HepG2 (cell line): Measurements from ENCODE around the gene FBXO9. TPM values are rescaled to one million over a fixed set of nuclear protein-coding genes. Genes with fewer than 3 reads are reported as not detected.

ENCODE experiments used
- GATA4 ChIP-seq: sonication (generic); IDR thresholded peaks from 2 replicates; pipeline ENCODE4 v1.6.1; 2016; ENCODE audit warnings: antibody characterized with exemption, low read depth, borderline replicate concordance
- HMG20A ChIP-seq: IDR thresholded peaks from 2 replicates; pipeline ENCODE4 v1.6.1; 2016; ENCODE audit warnings: borderline replicate concordance
- JUNB ChIP-seq: sonication (generic); formaldehyde crosslinking; IDR thresholded peaks from 2 replicates; pipeline ENCODE4 v1.8.0; 2022; ENCODE audit warnings: missing genetic modification reagents, mild to moderate bottlenecking, borderline replicate concordance
- MEIS2 ChIP-seq: sonication (generic); formaldehyde crosslinking; IDR thresholded peaks from 2 replicates; pipeline ENCODE4 v1.9.0; 2021; ENCODE audit warnings: mild to moderate bottlenecking, missing genetic modification reagents
- PHF21A ChIP-seq: sonication (generic); formaldehyde crosslinking; IDR thresholded peaks from 2 replicates; pipeline ENCODE4 v1.5.0; 2020; ENCODE audit warnings: mild to moderate bottlenecking, missing genetic modification reagents
- STAG1 ChIP-seq: sonication (generic); formaldehyde crosslinking; IDR thresholded peaks from 2 replicates; pipeline ENCODE4 v1.4.0; 2020; ENCODE audit warnings: missing genetic modification reagents
- TBX3 ChIP-seq: fragments of 450-650 bp; IDR thresholded peaks from 2 replicates; pipeline ENCODE4 v1.6.1; 2017; ENCODE audit warnings: antibody characterized with exemption, mild to moderate bottlenecking, inconsistent platforms, borderline replicate concordance
- TIGD3 ChIP-seq: sonication (generic); formaldehyde crosslinking; IDR thresholded peaks from 2 replicates; pipeline ENCODE4 v1.5.1; 2020; ENCODE audit warnings: mild to moderate bottlenecking, missing genetic modification reagents, borderline replicate concordance
- ZBTB43 ChIP-seq: sonication (generic); formaldehyde crosslinking; conservative IDR thresholded peaks from 2 replicates; pipeline ENCODE4 v1.4.0; 2020; ENCODE audit warnings: missing genetic modification reagents
- ZEB1 ChIP-seq: IDR thresholded peaks from 2 replicates; pipeline ENCODE4 v1.6.1; 2012; ENCODE audit warnings: mild to moderate bottlenecking, low read depth, inconsistent platforms; ENCODE audit not compliant: insufficient replicate concordance
- ZMAT3 ChIP-seq: sonication (generic); formaldehyde crosslinking; conservative IDR thresholded peaks from 2 replicates; pipeline ENCODE4 v1.7.0; 2021; ENCODE audit warnings: missing genetic modification reagents
- ZMYM4 ChIP-seq: sonication (generic); formaldehyde crosslinking; IDR thresholded peaks from 2 replicates; pipeline ENCODE4 v1.8.1; 2023; ENCODE audit warnings: mild to moderate bottlenecking, missing genetic modification reagents
- ZNF253 ChIP-seq: sonication (generic); formaldehyde crosslinking; IDR thresholded peaks from 2 replicates; pipeline ENCODE4 v1.8.0; 2022; ENCODE audit warnings: mild to moderate bottlenecking, missing genetic modification reagents, borderline replicate concordance
- ZNF3 ChIP-seq: IDR thresholded peaks from 2 replicates; pipeline ENCODE4 v1.7.0; 2017; ENCODE audit warnings: inconsistent platforms
- ZSCAN30 ChIP-seq: sonication (generic); formaldehyde crosslinking; IDR thresholded peaks from 2 replicates; pipeline ENCODE4 v1.5.0; 2020; ENCODE audit warnings: mild to moderate bottlenecking, missing genetic modification reagents
- polyA plus RNA-seq, 8 experiments: library from polyadenylated mRNA; depleted of rRNA in 3 of 8; stranded (reverse) in 7 of 8; unstranded in 1 of 8; fragments of >200 nt; fragmentation: Illumina TruSeq in 4 of 8; extraction: Trizol in 4 of 8; gene quantifications; 2 replicates each; pipeline versions ENCODE4 v1.2.1 to v1.2.3, GENCODE V29; 2011 to 2016; ENCODE audit warnings: low read depth in 4 of 8, missing spikeins in 1 of 8, mixed read lengths in 1 of 8; ENCODE audit not compliant: insufficient read depth in 1 of 8
- total RNA-seq, 5 experiments: library from RNA; depleted of rRNA; stranded (reverse); fragments of >200 nt; fragmentation: Illumina TruSeq; extraction: Trizol; gene quantifications; 2 replicates each; pipeline ENCODE4 v1.2.3, GENCODE V29; 2016; ENCODE audit warnings: low read depth in 1 of 5
- TF ChIP-seq, protein P1 (sequence below): sonication (generic); formaldehyde crosslinking; IDR thresholded peaks from 2 replicates; pipeline ENCODE4 v1.4.0; 2020; ENCODE audit warnings: missing genetic modification reagents
- TF ChIP-seq, protein P2 (sequence below), 2 experiments: sonication (generic) in 1 of 2; formaldehyde crosslinking in 1 of 2; IDR thresholded peaks; 2 replicates each; pipeline versions ENCODE4 v1.4.0 to v1.6.1; 2016 to 2020; ENCODE audit warnings: borderline replicate concordance in 1 of 2, low read depth in 1 of 2, mild to moderate bottlenecking in 1 of 2, missing genetic modification reagents in 1 of 2
- TF ChIP-seq, protein P3 (sequence below): sonication (generic); formaldehyde crosslinking; IDR thresholded peaks from 2 replicates; pipeline ENCODE4 v1.9.0; 2021; ENCODE audit warnings: missing genetic modification reagents, borderline replicate concordance

The FBXO9 gene
- total and polyA plus RNA-seq, 2 of the 13 experiments (the other 11 are each of a cell fraction or from before 2014, with no cell fraction given) = 64.3 to 98.4 TPM

- TF ChIP-seq, protein P1, sequence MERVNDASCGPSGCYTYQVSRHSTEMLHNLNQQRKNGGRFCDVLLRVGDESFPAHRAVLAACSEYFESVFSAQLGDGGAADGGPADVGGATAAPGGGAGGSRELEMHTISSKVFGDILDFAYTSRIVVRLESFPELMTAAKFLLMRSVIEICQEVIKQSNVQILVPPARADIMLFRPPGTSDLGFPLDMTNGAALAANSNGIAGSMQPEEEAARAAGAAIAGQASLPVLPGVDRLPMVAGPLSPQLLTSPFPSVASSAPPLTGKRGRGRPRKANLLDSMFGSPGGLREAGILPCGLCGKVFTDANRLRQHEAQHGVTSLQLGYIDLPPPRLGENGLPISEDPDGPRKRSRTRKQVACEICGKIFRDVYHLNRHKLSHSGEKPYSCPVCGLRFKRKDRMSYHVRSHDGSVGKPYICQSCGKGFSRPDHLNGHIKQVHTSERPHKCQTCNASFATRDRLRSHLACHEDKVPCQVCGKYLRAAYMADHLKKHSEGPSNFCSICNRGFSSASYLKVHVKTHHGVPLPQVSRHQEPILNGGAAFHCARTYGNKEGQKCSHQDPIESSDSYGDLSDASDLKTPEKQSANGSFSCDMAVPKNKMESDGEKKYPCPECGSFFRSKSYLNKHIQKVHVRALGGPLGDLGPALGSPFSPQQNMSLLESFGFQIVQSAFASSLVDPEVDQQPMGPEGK (CRISPR knock-in tag) = no peak
- TF ChIP-seq TBX3 = 0 out of 2 replicates have a peak, but pooled peaks have one; percentile 26
- TF ChIP-seq, protein P2, sequence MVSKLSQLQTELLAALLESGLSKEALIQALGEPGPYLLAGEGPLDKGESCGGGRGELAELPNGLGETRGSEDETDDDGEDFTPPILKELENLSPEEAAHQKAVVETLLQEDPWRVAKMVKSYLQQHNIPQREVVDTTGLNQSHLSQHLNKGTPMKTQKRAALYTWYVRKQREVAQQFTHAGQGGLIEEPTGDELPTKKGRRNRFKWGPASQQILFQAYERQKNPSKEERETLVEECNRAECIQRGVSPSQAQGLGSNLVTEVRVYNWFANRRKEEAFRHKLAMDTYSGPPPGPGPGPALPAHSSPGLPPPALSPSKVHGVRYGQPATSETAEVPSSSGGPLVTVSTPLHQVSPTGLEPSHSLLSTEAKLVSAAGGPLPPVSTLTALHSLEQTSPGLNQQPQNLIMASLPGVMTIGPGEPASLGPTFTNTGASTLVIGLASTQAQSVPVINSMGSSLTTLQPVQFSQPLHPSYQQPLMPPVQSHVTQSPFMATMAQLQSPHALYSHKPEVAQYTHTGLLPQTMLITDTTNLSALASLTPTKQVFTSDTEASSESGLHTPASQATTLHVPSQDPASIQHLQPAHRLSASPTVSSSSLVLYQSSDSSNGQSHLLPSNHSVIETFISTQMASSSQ (IDR thresholded peaks at IDR 0.05; ENCODE audit: low read depth) = 0 out of 2 replicates have a peak, but pooled peaks have one; percentile 16
- TF ChIP-seq, protein P2 (CRISPR knock-in tag; IDR thresholded peaks at IDR 0.05; ENCODE audit: borderline replicate concordance) = no peak
- TF ChIP-seq ZNF253 = no peak
- no peak for TF ChIP-seq ZMAT3 (CRISPR knock-in tag)
- TF ChIP-seq STAG1 = no peak
- peak; percentile 38; the same call in 1 of the 2 replicates for TF ChIP-seq HMG20A (CRISPR knock-in tag)
- TF ChIP-seq ZBTB43 (CRISPR knock-in tag) = peak; percentile 77; the same call in 1 of the 2 replicates
- no peak for TF ChIP-seq ZEB1
- no peak for TF ChIP-seq ZSCAN30 (CRISPR knock-in tag)
- TF ChIP-seq, protein P3, sequence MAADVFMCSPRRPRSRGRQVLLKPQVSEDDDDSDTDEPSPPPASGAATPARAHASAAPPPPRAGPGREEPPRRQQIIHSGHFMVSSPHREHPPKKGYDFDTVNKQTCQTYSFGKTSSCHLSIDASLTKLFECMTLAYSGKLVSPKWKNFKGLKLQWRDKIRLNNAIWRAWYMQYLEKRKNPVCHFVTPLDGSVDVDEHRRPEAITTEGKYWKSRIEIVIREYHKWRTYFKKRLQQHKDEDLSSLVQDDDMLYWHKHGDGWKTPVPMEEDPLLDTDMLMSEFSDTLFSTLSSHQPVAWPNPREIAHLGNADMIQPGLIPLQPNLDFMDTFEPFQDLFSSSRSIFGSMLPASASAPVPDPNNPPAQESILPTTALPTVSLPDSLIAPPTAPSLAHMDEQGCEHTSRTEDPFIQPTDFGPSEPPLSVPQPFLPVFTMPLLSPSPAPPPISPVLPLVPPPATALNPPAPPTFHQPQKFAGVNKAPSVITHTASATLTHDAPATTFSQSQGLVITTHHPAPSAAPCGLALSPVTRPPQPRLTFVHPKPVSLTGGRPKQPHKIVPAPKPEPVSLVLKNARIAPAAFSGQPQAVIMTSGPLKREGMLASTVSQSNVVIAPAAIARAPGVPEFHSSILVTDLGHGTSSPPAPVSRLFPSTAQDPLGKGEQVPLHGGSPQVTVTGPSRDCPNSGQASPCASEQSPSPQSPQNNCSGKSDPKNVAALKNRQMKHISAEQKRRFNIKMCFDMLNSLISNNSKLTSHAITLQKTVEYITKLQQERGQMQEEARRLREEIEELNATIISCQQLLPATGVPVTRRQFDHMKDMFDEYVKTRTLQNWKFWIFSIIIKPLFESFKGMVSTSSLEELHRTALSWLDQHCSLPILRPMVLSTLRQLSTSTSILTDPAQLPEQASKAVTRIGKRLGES (CRISPR knock-in tag) = no peak
- no peak for TF ChIP-seq ZNF3 (CRISPR knock-in tag)
- TF ChIP-seq PHF21A (CRISPR knock-in tag) = peak; percentile 36; the same call in 1 of the 2 replicates
- TF ChIP-seq MEIS2 = no peak
- peak; percentile 27; the same call in 1 of the 2 replicates for TF ChIP-seq GATA4
- TF ChIP-seq JUNB (CRISPR knock-in tag) = no peak
- TF ChIP-seq TIGD3 (CRISPR knock-in tag) = no peak
- TF ChIP-seq ZMYM4 = no peak
Observed at GRCh38 chr6:53112404-53112803, 47.2 kb downstream of the FBXO9 start (continued).
